ENCODE results near the gene TFAP2A. TPM values are rescaled to one million over a fixed set of nuclear protein-coding genes. Genes with fewer than 3 reads are reported as not detected.

TFAP2A gene
- polyA plus RNA-seq (25.5 to 30.2 TPM (median 27.7 TPM) in 3 replicates), polyA minus RNA-seq (26.9 to 42.3 TPM (median 32.3 TPM) in 3 replicates)
- 88.1 TPM for polyA plus RNA-seq (2011; ENCODE audit: low read depth)
- polyA plus RNA-seq (2011; cell fraction: cytosol; rRNA removed): 28.5 and 39.0 TPM in 2 replicates
- 104 and 128 TPM in 2 replicates for polyA plus RNA-seq (2011; cell fraction: nucleus; rRNA removed)
- polyA plus RNA-seq (2012; ENCODE audit: low replicate concordance): 64.1 and 117 TPM in 2 replicates
- polyA minus RNA-seq (2011; cell fraction: cytosol; rRNA and poly(A)+ RNA removed): 55.2 TPM
- 65.1 and 87.0 TPM in 2 replicates for polyA minus RNA-seq (2011; cell fraction: nucleus; rRNA and poly(A)+ RNA removed)

- H3K9ac ChIP-seq (ENCODE audit: control insufficient read depth, extremely low read depth, insufficient read depth, low read length): peak within 1 kb of the TSS; percentile 100
- H3K27me3 ChIP-seq (ENCODE audit: control insufficient read depth, extremely low read depth, insufficient read depth, low read length): no peaks in the 10 kb centered on the region
- H3K79me2 ChIP-seq (ENCODE audit: control insufficient read depth, insufficient read depth, low read length): peaks cover 86% of the 10 kb centered on the region
- TF ChIP-seq EZH2 (IDR thresholded peaks at IDR 0.05; ENCODE audit: low read length) (no peak), CTCF (optimal IDR thresholded peaks at IDR 0.05 in 1 of 3, IDR thresholded peaks at IDR 0.05 in 1 of 3, conservative IDR thresholded peaks at IDR 0.05 in 1 of 3; ENCODE audit: extremely low read depth in 1 of 3, insufficient read depth in 2 of 3, low read length in 3 of 3) (peak in 2 of 3 experiments; percentile 56 to 71)
- peak within 1 kb of the TSS; percentile 65 to 99 (median 95) for H3K4me3 ChIP-seq (ENCODE audit: control insufficient read depth in 2 of 3, extremely low read depth in 1 of 3, insufficient read depth in 2 of 3, low read depth in 1 of 3, low read length in 3 of 3)
- no peak within 1 kb of the TSS for H2AFZ ChIP-seq (ENCODE audit: control insufficient read depth, low read length)
- no peaks in the 10 kb centered on the region for H3K9me3 ChIP-seq (ENCODE audit: control insufficient read depth, low read depth, low read length)
- DNase-seq (ENCODE audit: low read depth, low spot score) (no peak), FAIRE-seq (peak; percentile 96)
- no peaks in the 10 kb centered on the region for H3K9me1 ChIP-seq (ENCODE audit: control insufficient read depth, extremely low read depth, insufficient read depth, low read length)
- dilution Hi-C loops (cut with MboI; ENCODE audit: extremely low pct_ligation_motif_present, low sequenced_read_pairs): no loop called here
- H3K27ac ChIP-seq (ENCODE audit: control insufficient read depth, insufficient read depth, low read length): peak within 1 kb of the TSS; percentile 100
- H4K20me1 ChIP-seq (ENCODE audit: control insufficient read depth, extremely low read depth, insufficient read depth, low read length): peaks cover 19% of the 10 kb centered on the region
- peaks cover 3 to 31% of the 10 kb centered on the region in 2 experiments for H3K36me3 ChIP-seq (ENCODE audit: control insufficient read depth in 2 of 2, extremely low read depth in 1 of 2, insufficient read depth in 2 of 2, low read length in 2 of 2)
- peaks cover 13% of the 10 kb centered on the region for H3K4me1 ChIP-seq (ENCODE audit: control insufficient read depth, extremely low read depth, insufficient read depth, low read length)
- peak within 1 kb of the TSS; percentile 100 for H3K4me2 ChIP-seq (ENCODE audit: control insufficient read depth, extremely low read depth, insufficient read depth, low read depth, low read length)
Observed at GRCh38 chr6:10414756-10415616, at the start of gene TFAP2A. TFAP2A (minus strand) TSS chr6:10415074; CDS start chr6:10414991, 83 bp downstream.

GRCh38 chr6:10463491-10464481 lies 48.9 kb upstream of the TFAP2A start:
- dilution Hi-C loops (cut with MboI; ENCODE audit: extremely low pct_ligation_motif_present, low sequenced_read_pairs): no loop called here
- H3K9ac ChIP-seq (ENCODE audit: control insufficient read depth, extremely low read depth, insufficient read depth, low read length): no peak overlapping the region
- TF ChIP-seq CTCF (optimal IDR thresholded peaks at IDR 0.05 in 1 of 3, IDR thresholded peaks at IDR 0.05 in 1 of 3, conservative IDR thresholded peaks at IDR 0.05 in 1 of 3; ENCODE audit: extremely low read depth in 1 of 3, insufficient read depth in 2 of 3, low read length in 3 of 3): no peak
- no peak for TF ChIP-seq EZH2 (IDR thresholded peaks at IDR 0.05; ENCODE audit: low read length)
- DNase-seq (ENCODE audit: low read depth, low spot score) (no peak), FAIRE-seq (peak; percentile 5)
- peak overlapping the region; percentile 24 for H3K27ac ChIP-seq (ENCODE audit: control insufficient read depth, insufficient read depth, low read length)
- H4K20me1 ChIP-seq (ENCODE audit: control insufficient read depth, extremely low read depth, insufficient read depth, low read length): no peaks in the 10 kb centered on the region
- H3K36me3 ChIP-seq (ENCODE audit: control insufficient read depth in 2 of 2, extremely low read depth in 1 of 2, insufficient read depth in 2 of 2, low read length in 2 of 2): no peaks in the 10 kb centered on the region
- no peak overlapping the region for H3K4me3 ChIP-seq (ENCODE audit: control insufficient read depth in 2 of 3, extremely low read depth in 1 of 3, insufficient read depth in 2 of 3, low read depth in 1 of 3, low read length in 3 of 3)
- H3K9me1 ChIP-seq (ENCODE audit: control insufficient read depth, extremely low read depth, insufficient read depth, low read length): no peaks in the 10 kb centered on the region
- H3K9me3 ChIP-seq (ENCODE audit: control insufficient read depth, low read depth, low read length): no peaks in the 10 kb centered on the region
- peaks cover 13% of the 10 kb centered on the region for H3K4me1 ChIP-seq (ENCODE audit: control insufficient read depth, extremely low read depth, insufficient read depth, low read length)
- peak overlapping the region; percentile 48 for H2AFZ ChIP-seq (ENCODE audit: control insufficient read depth, low read length)
- peak overlapping the region; percentile 2 for H3K4me2 ChIP-seq (ENCODE audit: control insufficient read depth, extremely low read depth, insufficient read depth, low read depth, low read length)
- no peaks in the 10 kb centered on the region for H3K27me3 ChIP-seq (ENCODE audit: control insufficient read depth, extremely low read depth, insufficient read depth, low read length)
- H3K79me2 ChIP-seq (ENCODE audit: control insufficient read depth, insufficient read depth, low read length): no peaks in the 10 kb centered on the region
